ENCODE results near the gene SAMM50. TPM values are rescaled to one million over a fixed set of nuclear protein-coding genes. Genes with fewer than 3 reads are reported as not detected.

The SAMM50 gene
- total and polyA plus RNA-seq, 2 experiments from 2014 or later, result 58.6 to 60.3 TPM

DNA sequence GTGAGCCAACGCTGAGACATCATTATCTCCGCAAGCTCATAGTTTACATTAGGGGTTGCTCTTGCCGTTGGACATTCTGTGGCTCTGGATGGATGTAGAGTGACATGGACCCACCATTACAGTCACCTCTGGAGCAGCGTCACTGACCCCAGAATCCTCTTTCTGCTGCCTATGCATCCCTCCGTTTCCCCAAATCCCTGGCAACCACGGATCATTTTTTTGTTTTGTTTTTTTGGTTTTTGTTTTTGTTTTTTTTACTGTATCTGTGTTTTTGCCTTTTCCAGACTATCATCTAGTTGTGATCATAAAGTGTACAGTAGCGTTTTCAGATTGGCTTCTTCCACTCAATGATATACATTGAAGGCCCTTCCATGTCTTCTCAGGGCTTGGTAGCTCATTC lies 72.8 kb downstream of the SAMM50 start:
- peaks cover 18% of the 10 kb centered on the region for H3K27me3 Mint-ChIP-seq (ENCODE audit: insufficient read depth, low read depth, poor library complexity)
- no peaks in the 10 kb centered on the region for H3K36me3 Mint-ChIP-seq (ENCODE audit: low read depth)
- Histone ChIP-seq H3K4me1 (ENCODE audit: insufficient read depth) (peaks cover 18% of the 10 kb centered on the region; the same call in 1 of the 2 replicates), H3K4me2 (no peak overlapping the region), H3K4me3 (no peak overlapping the region), H3K36me3 (ENCODE audit: insufficient read depth) (no peaks in the 10 kb centered on the region), H2AFZ (no peak overlapping the region), H3K9me2 (ENCODE audit: insufficient read depth) (no peaks in the 10 kb centered on the region), H3F3A (replicated peaks; ENCODE audit: low read depth) (no peaks in the 10 kb centered on the region), H3K79me2 (replicated peaks; ENCODE audit: insufficient read depth) (peaks cover 8% of the 10 kb centered on the region; the same call in 1 of the 2 replicates), H3K27ac (ENCODE audit: low read depth) (no peak overlapping the region), H4K20me1 (replicated peaks; ENCODE audit: insufficient read depth) (no peaks in the 10 kb centered on the region), H3K27me3 (ENCODE audit: insufficient read depth) (peaks cover 5% of the 10 kb centered on the region; the same call in 1 of the 2 replicates)
- ATAC-seq, result no peak
- H3K27ac Mint-ChIP-seq, result no peak overlapping the region
- no peak overlapping the region for H3K4me3 Mint-ChIP-seq
- TF ChIP-seq NANOG (IDR thresholded peaks at IDR 0.05; ENCODE audit: borderline replicate concordance) (no peak), EZH2phosphoT487 (IDR thresholded peaks at IDR 0.05; ENCODE audit: unreplicated experiment) (no peak), ZNF331 (CRISPR knock-in tag; IDR thresholded peaks at IDR 0.05; ENCODE audit: low read depth) (no peak), POLR2AphosphoS5 (IDR thresholded peaks at IDR 0.05; ENCODE audit: low read depth) (no peak), STAT1 (IDR thresholded peaks at IDR 0.05; ENCODE audit: unreplicated experiment) (no peak), ZNF114 (CRISPR knock-in tag; IDR thresholded peaks at IDR 0.05) (no peak), EZH2 (IDR thresholded peaks at IDR 0.05; ENCODE audit: low read depth, unreplicated experiment) (no peak)
- TF ChIP-seq, protein P1, sequence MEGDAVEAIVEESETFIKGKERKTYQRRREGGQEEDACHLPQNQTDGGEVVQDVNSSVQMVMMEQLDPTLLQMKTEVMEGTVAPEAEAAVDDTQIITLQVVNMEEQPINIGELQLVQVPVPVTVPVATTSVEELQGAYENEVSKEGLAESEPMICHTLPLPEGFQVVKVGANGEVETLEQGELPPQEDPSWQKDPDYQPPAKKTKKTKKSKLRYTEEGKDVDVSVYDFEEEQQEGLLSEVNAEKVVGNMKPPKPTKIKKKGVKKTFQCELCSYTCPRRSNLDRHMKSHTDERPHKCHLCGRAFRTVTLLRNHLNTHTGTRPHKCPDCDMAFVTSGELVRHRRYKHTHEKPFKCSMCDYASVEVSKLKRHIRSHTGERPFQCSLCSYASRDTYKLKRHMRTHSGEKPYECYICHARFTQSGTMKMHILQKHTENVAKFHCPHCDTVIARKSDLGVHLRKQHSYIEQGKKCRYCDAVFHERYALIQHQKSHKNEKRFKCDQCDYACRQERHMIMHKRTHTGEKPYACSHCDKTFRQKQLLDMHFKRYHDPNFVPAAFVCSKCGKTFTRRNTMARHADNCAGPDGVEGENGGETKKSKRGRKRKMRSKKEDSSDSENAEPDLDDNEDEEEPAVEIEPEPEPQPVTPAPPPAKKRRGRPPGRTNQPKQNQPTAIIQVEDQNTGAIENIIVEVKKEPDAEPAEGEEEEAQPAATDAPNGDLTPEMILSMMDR (conservative IDR thresholded peaks at IDR 0.05; ENCODE audit: low read depth in 2 of 2), result no peak
- TF ChIP-seq, protein P2, sequence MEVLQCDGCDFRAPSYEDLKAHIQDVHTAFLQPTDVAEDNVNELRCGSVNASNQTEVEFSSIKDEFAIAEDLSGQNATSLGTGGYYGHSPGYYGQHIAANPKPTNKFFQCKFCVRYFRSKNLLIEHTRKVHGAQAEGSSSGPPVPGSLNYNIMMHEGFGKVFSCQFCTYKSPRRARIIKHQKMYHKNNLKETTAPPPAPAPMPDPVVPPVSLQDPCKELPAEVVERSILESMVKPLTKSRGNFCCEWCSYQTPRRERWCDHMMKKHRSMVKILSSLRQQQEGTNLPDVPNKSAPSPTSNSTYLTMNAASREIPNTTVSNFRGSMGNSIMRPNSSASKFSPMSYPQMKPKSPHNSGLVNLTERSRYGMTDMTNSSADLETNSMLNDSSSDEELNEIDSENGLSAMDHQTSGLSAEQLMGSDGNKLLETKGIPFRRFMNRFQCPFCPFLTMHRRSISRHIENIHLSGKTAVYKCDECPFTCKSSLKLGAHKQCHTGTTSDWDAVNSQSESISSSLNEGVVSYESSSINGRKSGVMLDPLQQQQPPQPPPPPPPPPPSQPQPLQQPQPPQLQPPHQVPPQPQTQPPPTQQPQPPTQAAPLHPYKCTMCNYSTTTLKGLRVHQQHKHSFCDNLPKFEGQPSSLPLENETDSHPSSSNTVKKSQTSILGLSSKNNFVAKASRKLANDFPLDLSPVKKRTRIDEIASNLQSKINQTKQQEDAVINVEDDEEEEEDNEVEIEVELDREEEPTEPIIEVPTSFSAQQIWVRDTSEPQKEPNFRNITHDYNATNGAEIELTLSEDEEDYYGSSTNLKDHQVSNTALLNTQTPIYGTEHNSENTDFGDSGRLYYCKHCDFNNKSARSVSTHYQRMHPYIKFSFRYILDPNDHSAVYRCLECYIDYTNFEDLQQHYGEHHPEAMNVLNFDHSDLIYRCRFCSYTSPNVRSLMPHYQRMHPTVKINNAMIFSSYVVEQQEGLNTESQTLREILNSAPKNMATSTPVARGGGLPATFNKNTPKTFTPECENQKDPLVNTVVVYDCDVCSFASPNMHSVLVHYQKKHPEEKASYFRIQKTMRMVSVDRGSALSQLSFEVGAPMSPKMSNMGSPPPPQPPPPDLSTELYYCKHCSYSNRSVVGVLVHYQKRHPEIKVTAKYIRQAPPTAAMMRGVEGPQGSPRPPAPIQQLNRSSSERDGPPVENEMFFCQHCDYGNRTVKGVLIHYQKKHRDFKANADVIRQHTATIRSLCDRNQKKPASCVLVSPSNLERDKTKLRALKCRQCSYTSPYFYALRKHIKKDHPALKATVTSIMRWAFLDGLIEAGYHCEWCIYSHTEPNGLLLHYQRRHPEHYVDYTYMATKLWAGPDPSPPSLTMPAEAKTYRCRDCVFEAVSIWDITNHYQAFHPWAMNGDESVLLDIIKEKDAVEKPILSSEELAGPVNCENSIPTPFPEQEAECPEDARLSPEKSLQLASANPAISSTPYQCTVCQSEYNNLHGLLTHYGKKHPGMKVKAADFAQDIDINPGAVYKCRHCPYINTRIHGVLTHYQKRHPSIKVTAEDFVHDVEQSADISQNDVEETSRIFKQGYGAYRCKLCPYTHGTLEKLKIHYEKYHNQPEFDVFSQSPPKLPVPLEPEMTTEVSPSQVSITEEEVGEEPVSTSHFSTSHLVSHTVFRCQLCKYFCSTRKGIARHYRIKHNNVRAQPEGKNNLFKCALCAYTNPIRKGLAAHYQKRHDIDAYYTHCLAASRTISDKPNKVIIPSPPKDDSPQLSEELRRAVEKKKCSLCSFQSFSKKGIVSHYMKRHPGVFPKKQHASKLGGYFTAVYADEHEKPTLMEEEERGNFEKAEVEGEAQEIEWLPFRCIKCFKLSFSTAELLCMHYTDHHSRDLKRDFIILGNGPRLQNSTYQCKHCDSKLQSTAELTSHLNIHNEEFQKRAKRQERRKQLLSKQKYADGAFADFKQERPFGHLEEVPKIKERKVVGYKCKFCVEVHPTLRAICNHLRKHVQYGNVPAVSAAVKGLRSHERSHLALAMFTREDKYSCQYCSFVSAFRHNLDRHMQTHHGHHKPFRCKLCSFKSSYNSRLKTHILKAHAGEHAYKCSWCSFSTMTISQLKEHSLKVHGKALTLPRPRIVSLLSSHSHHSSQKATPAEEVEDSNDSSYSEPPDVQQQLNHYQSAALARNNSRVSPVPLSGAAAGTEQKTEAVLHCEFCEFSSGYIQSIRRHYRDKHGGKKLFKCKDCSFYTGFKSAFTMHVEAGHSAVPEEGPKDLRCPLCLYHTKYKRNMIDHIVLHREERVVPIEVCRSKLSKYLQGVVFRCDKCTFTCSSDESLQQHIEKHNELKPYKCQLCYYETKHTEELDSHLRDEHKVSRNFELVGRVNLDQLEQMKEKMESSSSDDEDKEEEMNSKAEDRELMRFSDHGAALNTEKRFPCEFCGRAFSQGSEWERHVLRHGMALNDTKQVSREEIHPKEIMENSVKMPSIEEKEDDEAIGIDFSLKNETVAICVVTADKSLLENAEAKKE (CRISPR knock-in tag; IDR thresholded peaks at IDR 0.05), result no peak
- TF ChIP-seq, protein P3, sequence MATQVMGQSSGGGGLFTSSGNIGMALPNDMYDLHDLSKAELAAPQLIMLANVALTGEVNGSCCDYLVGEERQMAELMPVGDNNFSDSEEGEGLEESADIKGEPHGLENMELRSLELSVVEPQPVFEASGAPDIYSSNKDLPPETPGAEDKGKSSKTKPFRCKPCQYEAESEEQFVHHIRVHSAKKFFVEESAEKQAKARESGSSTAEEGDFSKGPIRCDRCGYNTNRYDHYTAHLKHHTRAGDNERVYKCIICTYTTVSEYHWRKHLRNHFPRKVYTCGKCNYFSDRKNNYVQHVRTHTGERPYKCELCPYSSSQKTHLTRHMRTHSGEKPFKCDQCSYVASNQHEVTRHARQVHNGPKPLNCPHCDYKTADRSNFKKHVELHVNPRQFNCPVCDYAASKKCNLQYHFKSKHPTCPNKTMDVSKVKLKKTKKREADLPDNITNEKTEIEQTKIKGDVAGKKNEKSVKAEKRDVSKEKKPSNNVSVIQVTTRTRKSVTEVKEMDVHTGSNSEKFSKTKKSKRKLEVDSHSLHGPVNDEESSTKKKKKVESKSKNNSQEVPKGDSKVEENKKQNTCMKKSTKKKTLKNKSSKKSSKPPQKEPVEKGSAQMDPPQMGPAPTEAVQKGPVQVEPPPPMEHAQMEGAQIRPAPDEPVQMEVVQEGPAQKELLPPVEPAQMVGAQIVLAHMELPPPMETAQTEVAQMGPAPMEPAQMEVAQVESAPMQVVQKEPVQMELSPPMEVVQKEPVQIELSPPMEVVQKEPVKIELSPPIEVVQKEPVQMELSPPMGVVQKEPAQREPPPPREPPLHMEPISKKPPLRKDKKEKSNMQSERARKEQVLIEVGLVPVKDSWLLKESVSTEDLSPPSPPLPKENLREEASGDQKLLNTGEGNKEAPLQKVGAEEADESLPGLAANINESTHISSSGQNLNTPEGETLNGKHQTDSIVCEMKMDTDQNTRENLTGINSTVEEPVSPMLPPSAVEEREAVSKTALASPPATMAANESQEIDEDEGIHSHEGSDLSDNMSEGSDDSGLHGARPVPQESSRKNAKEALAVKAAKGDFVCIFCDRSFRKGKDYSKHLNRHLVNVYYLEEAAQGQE (IDR thresholded peaks at IDR 0.05; ENCODE audit: unreplicated experiment), result no peak
- peaks cover 18% of the 10 kb centered on the region for H3K4me1 Mint-ChIP-seq
- no peak for DNase-seq (ENCODE audit: low spot score)
- no peaks in the 10 kb centered on the region for H3K9me3 Mint-ChIP-seq
